Measurements from ENCODE around the gene ABL1.

DNA sequence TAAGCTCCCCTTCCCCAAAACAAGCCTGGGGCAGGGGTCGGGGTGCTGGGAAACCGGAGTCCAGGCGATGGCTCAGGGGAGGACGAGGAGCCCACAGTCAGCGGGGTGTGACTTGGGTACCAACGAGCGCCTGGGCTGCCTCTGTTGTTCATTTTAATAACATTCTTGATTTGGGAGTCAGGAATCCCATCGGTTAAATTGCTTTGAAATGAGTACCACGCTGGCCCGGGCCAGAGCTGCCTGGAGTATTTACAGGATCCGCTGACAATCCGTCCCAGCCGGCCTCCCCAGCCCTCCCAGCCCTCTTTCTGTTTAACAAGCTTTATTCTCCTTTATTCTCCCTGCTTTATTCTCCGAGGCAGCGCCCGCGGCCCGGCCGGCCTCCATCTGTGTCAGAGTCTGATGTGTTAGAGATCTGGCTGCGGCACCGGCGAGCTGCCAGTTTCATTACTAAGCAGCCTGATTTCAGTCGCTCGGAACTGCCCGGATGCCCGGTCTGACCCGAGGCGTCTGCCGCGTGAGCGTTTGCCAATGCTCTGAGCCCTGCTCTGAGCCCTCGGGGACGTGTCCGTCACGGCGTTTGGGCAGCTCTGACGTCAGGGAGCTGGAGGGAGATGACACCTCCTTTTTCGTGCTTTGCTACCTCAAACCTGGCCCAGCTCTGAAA lies 78.0 kb downstream of the ABL1 start:
- TF ChIP-seq, protein P1, sequence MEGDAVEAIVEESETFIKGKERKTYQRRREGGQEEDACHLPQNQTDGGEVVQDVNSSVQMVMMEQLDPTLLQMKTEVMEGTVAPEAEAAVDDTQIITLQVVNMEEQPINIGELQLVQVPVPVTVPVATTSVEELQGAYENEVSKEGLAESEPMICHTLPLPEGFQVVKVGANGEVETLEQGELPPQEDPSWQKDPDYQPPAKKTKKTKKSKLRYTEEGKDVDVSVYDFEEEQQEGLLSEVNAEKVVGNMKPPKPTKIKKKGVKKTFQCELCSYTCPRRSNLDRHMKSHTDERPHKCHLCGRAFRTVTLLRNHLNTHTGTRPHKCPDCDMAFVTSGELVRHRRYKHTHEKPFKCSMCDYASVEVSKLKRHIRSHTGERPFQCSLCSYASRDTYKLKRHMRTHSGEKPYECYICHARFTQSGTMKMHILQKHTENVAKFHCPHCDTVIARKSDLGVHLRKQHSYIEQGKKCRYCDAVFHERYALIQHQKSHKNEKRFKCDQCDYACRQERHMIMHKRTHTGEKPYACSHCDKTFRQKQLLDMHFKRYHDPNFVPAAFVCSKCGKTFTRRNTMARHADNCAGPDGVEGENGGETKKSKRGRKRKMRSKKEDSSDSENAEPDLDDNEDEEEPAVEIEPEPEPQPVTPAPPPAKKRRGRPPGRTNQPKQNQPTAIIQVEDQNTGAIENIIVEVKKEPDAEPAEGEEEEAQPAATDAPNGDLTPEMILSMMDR (IDR thresholded peaks at IDR 0.05; ENCODE audit: insufficient read depth, low read length, poor library complexity, severe bottlenecking): no peak
- no peak for TF ChIP-seq EZH2phosphoT487 (conservative IDR thresholded peaks at IDR 0.05; ENCODE audit: low read length)

All from SU-DHL-6 (cell line).